ENCODE data around the gene MAP4. TPM values are rescaled to one million over a fixed set of nuclear protein-coding genes. Genes with fewer than 3 reads are reported as not detected.

Gene MAP4
- total RNA-seq, 6 donors from 2014 or later = 106 to 199 (median 148) TPM

- Histone ChIP-seq H3K27me3 (no peaks in the 10 kb centered on the region), H3K27ac (peak overlapping the region; percentile 75 to 85 (median 84)), H3K4me3 (peak overlapping the region; percentile 63 to 93 (median 85)), H3K4me1 (peaks cover 8 to 25% (median 19%) of the 10 kb centered on the region in 4 donors), H3K9me3 (no peaks in the 10 kb centered on the region), H3K36me3 (peaks cover 11 to 42% (median 35%) of the 10 kb centered on the region in 4 donors)
- ATAC-seq (ENCODE audit: low FRiP score in 2 of 2) (no peak), DNase-seq (no peak)
- WGBS, 2 donors = 22 to 24% methylated on average over 7 of the region's 7 CpGs
- TF ChIP-seq POLR2A (IDR thresholded peaks at IDR 0.05) (no peak), EP300 (IDR thresholded peaks at IDR 0.05) (no peak), CTCF (IDR thresholded peaks at IDR 0.05) (no peak), POLR2AphosphoS5 (IDR thresholded peaks at IDR 0.05) (no peak)
Measured at GRCh38 chr3:47825590-47825989, 190.6 kb downstream of the MAP4 start.

- DNase-seq = peak; percentile 77 to 96
Measured at GRCh38 chr3:47824541-47825473, 191.4 kb downstream of the MAP4 start.

GRCh38 chr3:47817609-47818008 lies 198.6 kb downstream of the MAP4 start:
- WGBS, 2 donors = 92 to 94% methylated on average over 6 to 7 of the region's 7 CpGs
- no peak overlapping the region for H3K4me3 ChIP-seq
- H3K9me3 ChIP-seq = no peaks in the 10 kb centered on the region
- TF ChIP-seq CTCF (IDR thresholded peaks at IDR 0.05) (no peak), POLR2AphosphoS5 (IDR thresholded peaks at IDR 0.05) (no peak), EP300 (IDR thresholded peaks at IDR 0.05) (no peak), POLR2A (IDR thresholded peaks at IDR 0.05) (no peak)
- no peaks in the 10 kb centered on the region for H3K4me1 ChIP-seq
- no peak for ATAC-seq (ENCODE audit: low FRiP score in 2 of 2)
- no peaks in the 10 kb centered on the region for H3K27me3 ChIP-seq
- H3K36me3 ChIP-seq = peaks cover 8 to 74% (median 40%) of the 10 kb centered on the region in 4 donors
- no peak for DNase-seq
- no peak overlapping the region for H3K27ac ChIP-seq

More at GRCh38 chr3:47824541-47825473, 191.4 kb downstream of the MAP4 start:
- TF ChIP-seq EP300 (IDR thresholded peaks at IDR 0.05) (no peak), POLR2AphosphoS5 (IDR thresholded peaks at IDR 0.05) (peak in 1 of 2 donors; percentile 11), CTCF (IDR thresholded peaks at IDR 0.05) (peak; percentile 90 to 96 (median 92)), POLR2A (IDR thresholded peaks at IDR 0.05) (peak in 2 of 4 donors; percentile 54 to 67)
- H3K27me3 ChIP-seq = no peaks in the 10 kb centered on the region
- peak overlapping the region; percentile 75 to 85 (median 84) for H3K27ac ChIP-seq
- peak overlapping the region; percentile 63 to 93 (median 85) for H3K4me3 ChIP-seq
- H3K4me1 ChIP-seq = peaks cover 8 to 25% (median 19%) of the 10 kb centered on the region in 4 donors
- ATAC-seq (ENCODE audit: low FRiP score in 2 of 2) = peak; percentile 97 to 100
- WGBS, 2 donors = 15 to 16% methylated on average over 14 to 15 of the region's 77 CpGs
- H3K9me3 ChIP-seq = no peaks in the 10 kb centered on the region
- H3K36me3 ChIP-seq = peaks cover 6 to 42% (median 33%) of the 10 kb centered on the region in 4 donors

- Histone ChIP-seq H3K27ac (no peak overlapping the region), H3K9me3 (no peaks in the 10 kb centered on the region), H3K27me3 (no peaks in the 10 kb centered on the region), H3K4me1 (no peaks in the 10 kb centered on the region), H3K36me3 (peaks cover 7 to 83% (median 43%) of the 10 kb centered on the region in 4 donors), H3K4me3 (no peak overlapping the region)
- no peak for ATAC-seq (ENCODE audit: low FRiP score in 2 of 2)
- TF ChIP-seq CTCF (IDR thresholded peaks at IDR 0.05) (no peak), POLR2A (IDR thresholded peaks at IDR 0.05) (no peak), EP300 (IDR thresholded peaks at IDR 0.05) (no peak), POLR2AphosphoS5 (IDR thresholded peaks at IDR 0.05) (no peak)
- 77 to 84% methylated on average over 8 of the region's 8 CpGs for WGBS, 2 donors
- DNase-seq = no peak
Measured at GRCh38 chr3:47813551-47814177, 202.6 kb downstream of the MAP4 start.
